Measurements from ENCODE around the gene PDIA2. TPM values are rescaled to one million over a fixed set of nuclear protein-coding genes. Genes with fewer than 3 reads are reported as not detected.

The PDIA2 gene
- total RNA-seq, 1 experiment from 2014 or later = 0.71 TPM

DNA sequence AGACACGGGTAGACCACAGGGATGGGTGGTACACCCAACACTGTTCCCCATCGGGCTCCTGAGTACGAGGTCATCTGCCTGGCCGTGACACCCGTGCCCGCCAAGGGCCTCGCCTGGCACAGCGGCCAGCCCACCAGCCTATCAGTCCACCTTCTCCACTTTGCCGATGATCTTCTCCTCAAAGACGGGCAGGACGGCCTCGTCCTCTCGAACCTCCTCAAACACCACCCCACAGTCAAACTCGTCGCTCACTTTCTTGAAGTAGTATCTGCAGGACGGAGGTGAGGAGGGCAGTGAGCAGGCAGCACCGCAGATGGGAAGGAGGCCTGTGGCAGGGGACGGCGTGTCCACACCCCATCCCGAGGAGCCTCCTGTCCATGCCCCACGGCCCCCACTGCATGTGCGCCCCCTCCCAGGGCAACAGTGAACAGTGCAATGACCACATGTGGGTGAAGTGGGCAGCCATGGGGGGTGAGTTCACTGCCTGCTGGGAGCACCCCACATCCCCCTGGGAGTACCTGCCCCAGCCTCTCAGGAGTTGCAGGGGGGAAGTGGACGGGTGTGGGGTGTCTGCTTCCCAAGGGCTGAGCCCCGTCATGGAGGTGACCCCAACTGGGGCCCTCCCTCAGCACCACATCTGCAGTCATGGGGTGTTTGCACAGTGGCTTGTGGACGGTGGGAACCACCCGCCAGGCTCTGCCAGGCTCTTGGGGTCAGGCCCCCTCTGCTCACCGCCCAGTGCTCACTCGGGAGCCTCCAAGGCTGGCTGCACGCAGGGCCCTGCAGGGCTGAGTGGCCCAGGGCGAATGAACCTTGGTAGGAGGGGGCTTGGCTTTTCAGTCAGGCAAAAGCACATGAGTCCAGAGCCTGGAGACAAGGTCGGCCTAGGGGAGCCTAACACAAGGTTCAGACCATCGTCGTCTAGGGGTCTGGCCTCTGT is 5.3 kb downstream of the PDIA2 start:
- H3K27me3 ChIP-seq (ENCODE audit: low read length) = no peaks in the 10 kb centered on the region
- no peaks in the 10 kb centered on the region for H4K20me1 ChIP-seq (ENCODE audit: insufficient read depth, low read depth, low read length)
- no peak overlapping the region for H3K9ac ChIP-seq (ENCODE audit: low read length)
- no peaks in the 10 kb centered on the region for H3K36me3 ChIP-seq (ENCODE audit: insufficient read depth, low read length)
- H3K79me2 ChIP-seq (ENCODE audit: low read length) = no peaks in the 10 kb centered on the region
- H3K4me3 ChIP-seq (ENCODE audit: low read length) = no peak overlapping the region
- no peaks in the 10 kb centered on the region for H3K4me1 ChIP-seq (ENCODE audit: low read length)
- no peak overlapping the region for H2AFZ ChIP-seq (ENCODE audit: low read length)
- H3K9me3 ChIP-seq (ENCODE audit: low read length) = no peaks in the 10 kb centered on the region
- no peak overlapping the region for H3K27ac ChIP-seq (ENCODE audit: low read length)
- no peak overlapping the region for H3K4me2 ChIP-seq (ENCODE audit: low read depth, low read length, poor library complexity, severe bottlenecking)
- DNase-seq = no peak
- H3K9me2 ChIP-seq (replicated peaks; ENCODE audit: insufficient read depth, low read length) = no peaks in the 10 kb centered on the region

DNA sequence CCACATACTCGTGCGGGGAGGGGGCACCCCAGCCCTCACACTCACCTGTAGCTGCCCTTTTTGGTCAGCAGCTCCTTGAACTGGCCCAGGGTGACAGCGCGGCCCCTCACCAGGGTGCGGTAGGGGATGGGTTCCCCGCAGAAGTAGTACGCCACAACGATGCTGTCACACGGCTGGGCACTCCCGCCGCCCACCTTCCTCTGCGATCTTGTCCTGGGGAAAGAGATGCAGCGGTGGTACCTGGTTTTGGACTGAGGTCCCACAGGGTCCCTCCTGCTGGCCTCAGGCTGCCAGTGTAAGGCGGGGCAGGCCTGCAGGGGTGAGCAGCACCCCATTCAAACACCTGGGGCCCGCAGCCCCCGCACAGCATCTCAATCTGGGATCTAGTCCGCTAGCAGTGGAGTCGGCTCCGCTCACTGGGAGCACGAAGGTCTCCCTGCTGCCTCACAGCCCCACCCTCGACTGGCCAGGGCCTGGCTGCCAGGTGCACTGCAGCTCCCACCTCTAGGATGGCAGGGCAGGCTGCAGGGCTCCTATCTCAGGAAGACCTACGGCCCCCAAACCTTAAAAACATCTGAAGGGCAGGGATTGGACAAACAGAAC is 6.5 kb downstream of the PDIA2 start:
- Histone ChIP-seq H3K9ac (ENCODE audit: low read length) (no peak overlapping the region), H3K79me2 (ENCODE audit: low read length) (no peaks in the 10 kb centered on the region), H3K36me3 (ENCODE audit: insufficient read depth, low read length) (no peaks in the 10 kb centered on the region), H4K20me1 (ENCODE audit: insufficient read depth, low read depth, low read length) (no peaks in the 10 kb centered on the region), H3K27me3 (ENCODE audit: low read length) (no peaks in the 10 kb centered on the region), H3K9me3 (ENCODE audit: low read length) (no peaks in the 10 kb centered on the region), H3K4me1 (ENCODE audit: low read length) (no peaks in the 10 kb centered on the region), H3K4me3 (ENCODE audit: low read length) (no peak overlapping the region), H3K9me2 (replicated peaks; ENCODE audit: insufficient read depth, low read length) (no peaks in the 10 kb centered on the region), H3K4me2 (ENCODE audit: low read depth, low read length, poor library complexity, severe bottlenecking) (no peak overlapping the region), H2AFZ (ENCODE audit: low read length) (no peak overlapping the region), H3K27ac (ENCODE audit: low read length) (no peak overlapping the region)
- DNase-seq = no peak

DNA sequence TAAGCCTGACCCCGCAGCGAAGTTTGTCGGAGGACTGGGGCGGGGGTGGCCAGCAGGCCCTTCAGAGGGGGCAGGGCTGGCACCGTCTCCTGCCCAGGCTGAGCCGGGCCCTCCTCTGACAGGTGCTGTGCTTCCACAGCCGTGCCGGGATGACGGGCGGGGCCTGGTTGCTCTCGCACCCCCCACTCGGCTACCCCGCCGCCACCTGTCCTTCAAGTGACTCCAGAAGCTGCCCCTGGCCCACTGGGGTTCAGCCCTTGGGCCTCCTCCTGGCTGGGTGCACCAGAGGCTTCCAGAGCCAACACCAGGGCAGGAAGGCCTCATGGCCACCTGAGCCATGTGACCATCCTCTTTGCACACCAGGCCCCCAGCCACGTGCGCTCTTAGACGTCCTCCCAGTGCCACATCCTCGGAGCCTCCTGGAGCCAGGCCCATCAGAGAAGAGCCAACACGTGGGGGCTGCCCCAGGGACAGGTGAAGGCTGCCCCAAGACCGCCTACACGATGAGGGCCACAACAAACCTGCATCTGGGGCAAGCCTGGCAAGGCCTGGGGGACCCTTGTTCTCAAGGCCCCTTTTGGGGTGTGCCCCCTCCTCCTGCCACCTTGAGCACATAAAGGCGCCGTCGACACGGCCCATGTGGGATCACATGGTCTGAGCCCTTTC is 7.2 kb downstream of the PDIA2 start:
- no peaks in the 10 kb centered on the region for H3K9me3 ChIP-seq (ENCODE audit: low read length)
- no peak for DNase-seq
- H3K36me3 ChIP-seq (ENCODE audit: insufficient read depth, low read length) = no peaks in the 10 kb centered on the region
- H3K9me2 ChIP-seq (replicated peaks; ENCODE audit: insufficient read depth, low read length) = no peaks in the 10 kb centered on the region
- no peaks in the 10 kb centered on the region for H3K27me3 ChIP-seq (ENCODE audit: low read length)
- H4K20me1 ChIP-seq (ENCODE audit: insufficient read depth, low read depth, low read length) = no peaks in the 10 kb centered on the region
- H3K9ac ChIP-seq (ENCODE audit: low read length) = no peak overlapping the region
- no peak overlapping the region for H3K4me2 ChIP-seq (ENCODE audit: low read depth, low read length, poor library complexity, severe bottlenecking)
- H3K4me1 ChIP-seq (ENCODE audit: low read length) = no peaks in the 10 kb centered on the region
- no peak overlapping the region for H3K27ac ChIP-seq (ENCODE audit: low read length)
- H3K4me3 ChIP-seq (ENCODE audit: low read length) = no peak overlapping the region
- no peaks in the 10 kb centered on the region for H3K79me2 ChIP-seq (ENCODE audit: low read length)
- H2AFZ ChIP-seq (ENCODE audit: low read length) = no peak overlapping the region

DNA sequence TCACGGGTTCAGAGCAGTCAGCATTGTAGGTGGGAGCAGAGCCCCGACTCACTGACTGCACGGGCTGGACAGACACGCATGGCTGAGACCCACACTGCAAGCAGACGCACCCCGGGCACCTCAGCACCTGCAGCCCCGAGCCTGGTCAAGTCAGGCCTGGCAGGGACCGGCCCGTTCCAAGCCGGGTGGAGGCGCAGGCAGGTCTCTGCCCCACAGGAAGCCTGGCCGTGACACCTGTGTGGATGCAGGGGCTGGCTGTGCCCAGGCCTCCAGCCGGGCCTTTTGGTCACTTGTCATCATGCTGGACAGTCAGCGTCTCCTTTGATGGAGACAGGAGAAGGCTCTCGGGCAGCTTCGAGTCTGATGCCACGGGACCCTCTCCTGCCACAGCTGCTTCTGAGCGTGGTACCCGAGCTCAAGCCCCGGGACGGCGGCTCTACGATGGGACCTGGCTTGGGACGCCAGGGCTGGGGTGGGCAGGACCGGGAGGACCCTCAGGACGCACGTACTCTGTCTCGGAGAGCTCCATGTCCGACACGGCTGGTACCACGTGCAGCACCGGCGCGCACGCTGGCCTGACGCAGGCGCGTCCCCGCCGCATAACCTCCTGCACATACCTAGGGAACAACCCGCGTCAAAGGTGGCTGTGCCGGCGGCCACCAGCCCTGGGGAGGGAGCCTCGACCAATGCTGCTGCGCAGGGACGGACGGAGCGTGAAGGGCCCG is 7.9 kb downstream of the PDIA2 start:
- Histone ChIP-seq H3K79me2 (ENCODE audit: low read length) (no peaks in the 10 kb centered on the region), H3K9me3 (ENCODE audit: low read length) (no peaks in the 10 kb centered on the region), H3K27ac (ENCODE audit: low read length) (no peak overlapping the region), H3K4me2 (ENCODE audit: low read depth, low read length, poor library complexity, severe bottlenecking) (no peak overlapping the region), H3K4me3 (ENCODE audit: low read length) (no peak overlapping the region), H3K27me3 (ENCODE audit: low read length) (no peaks in the 10 kb centered on the region), H3K36me3 (ENCODE audit: insufficient read depth, low read length) (no peaks in the 10 kb centered on the region), H3K4me1 (ENCODE audit: low read length) (no peaks in the 10 kb centered on the region), H3K9me2 (replicated peaks; ENCODE audit: insufficient read depth, low read length) (no peaks in the 10 kb centered on the region), H3K9ac (ENCODE audit: low read length) (no peak overlapping the region), H4K20me1 (ENCODE audit: insufficient read depth, low read depth, low read length) (no peaks in the 10 kb centered on the region), H2AFZ (ENCODE audit: low read length) (no peak overlapping the region)
- DNase-seq = no peak

DNA sequence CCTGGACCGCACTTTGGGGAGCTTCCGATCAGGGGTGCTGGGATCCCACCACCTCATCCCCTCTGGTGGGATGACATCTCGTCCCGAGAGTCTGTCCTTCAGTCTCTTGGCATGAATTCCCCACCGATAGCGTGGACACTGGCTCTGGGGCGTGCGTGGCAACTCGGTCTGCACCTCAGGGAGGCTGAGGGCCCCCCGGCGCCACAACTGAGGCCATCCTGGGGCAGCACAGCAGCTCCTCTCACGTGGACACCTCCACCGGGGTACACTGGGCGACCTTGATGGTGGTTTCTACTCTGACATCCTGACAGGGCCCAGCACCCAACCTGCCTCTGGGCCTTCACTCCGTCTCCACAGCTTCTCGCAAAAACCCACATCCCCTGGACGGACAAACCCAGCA is 8.6 kb downstream of the PDIA2 start:
- H3K4me3 ChIP-seq (ENCODE audit: low read length) = no peak overlapping the region
- H3K9me3 ChIP-seq (ENCODE audit: low read length) = no peaks in the 10 kb centered on the region
- H3K27me3 ChIP-seq (ENCODE audit: low read length) = no peaks in the 10 kb centered on the region
- no peaks in the 10 kb centered on the region for H4K20me1 ChIP-seq (ENCODE audit: insufficient read depth, low read depth, low read length)
- H3K9me2 ChIP-seq (replicated peaks; ENCODE audit: insufficient read depth, low read length) = no peaks in the 10 kb centered on the region
- no peak overlapping the region for H3K4me2 ChIP-seq (ENCODE audit: low read depth, low read length, poor library complexity, severe bottlenecking)
- no peak for DNase-seq
- H3K27ac ChIP-seq (ENCODE audit: low read length) = no peak overlapping the region
- no peaks in the 10 kb centered on the region for H3K79me2 ChIP-seq (ENCODE audit: low read length)
- no peaks in the 10 kb centered on the region for H3K36me3 ChIP-seq (ENCODE audit: insufficient read depth, low read length)
- H2AFZ ChIP-seq (ENCODE audit: low read length) = no peak overlapping the region
- H3K9ac ChIP-seq (ENCODE audit: low read length) = no peak overlapping the region
- H3K4me1 ChIP-seq (ENCODE audit: low read length) = no peaks in the 10 kb centered on the region

DNA sequence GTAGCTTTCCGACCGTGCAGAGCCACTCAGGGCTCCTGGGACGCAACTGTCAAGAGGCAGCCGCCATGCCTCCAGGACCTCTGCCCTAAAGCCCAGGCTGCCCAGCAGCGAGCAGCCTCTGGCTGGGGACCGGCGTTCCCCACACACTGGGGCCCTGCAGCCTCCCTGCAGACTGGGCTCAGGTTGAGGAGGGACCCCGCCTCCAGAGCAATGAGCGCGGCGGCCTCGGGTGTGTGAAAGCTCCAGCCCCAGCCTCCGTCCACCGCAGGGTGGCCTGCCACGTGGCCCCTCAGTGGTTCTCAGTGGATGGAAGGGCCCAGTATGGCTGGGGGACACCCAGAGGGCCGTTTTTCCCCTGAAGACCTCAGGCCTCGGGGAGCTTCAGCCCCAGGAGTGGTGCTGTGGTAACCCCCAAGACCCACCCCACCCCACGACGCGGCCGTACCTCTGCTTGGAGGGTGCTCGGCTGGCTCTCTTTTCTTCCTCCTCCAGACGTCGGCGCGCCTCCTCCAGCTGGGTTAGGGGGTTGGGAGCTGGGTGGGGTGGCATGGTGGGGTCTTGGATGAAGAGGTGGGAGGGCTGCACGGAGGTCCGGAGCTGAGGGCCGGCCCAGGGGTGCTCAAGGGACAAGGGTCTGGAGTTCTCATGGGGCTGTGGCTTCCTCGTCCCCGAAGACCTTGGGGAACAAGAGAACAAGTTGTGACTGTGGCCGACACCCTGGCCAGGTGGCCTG is 10.2 kb downstream of the PDIA2 start:
- Histone ChIP-seq H3K36me3 (ENCODE audit: insufficient read depth, low read length) (no peaks in the 10 kb centered on the region), H3K9me2 (replicated peaks; ENCODE audit: insufficient read depth, low read length) (no peaks in the 10 kb centered on the region), H2AFZ (ENCODE audit: low read length) (no peak overlapping the region), H3K4me2 (ENCODE audit: low read depth, low read length, poor library complexity, severe bottlenecking) (no peak overlapping the region), H3K27ac (ENCODE audit: low read length) (no peak overlapping the region), H3K79me2 (ENCODE audit: low read length) (no peaks in the 10 kb centered on the region), H3K9ac (ENCODE audit: low read length) (no peak overlapping the region), H3K4me3 (ENCODE audit: low read length) (no peak overlapping the region), H3K4me1 (ENCODE audit: low read length) (no peaks in the 10 kb centered on the region), H3K9me3 (ENCODE audit: low read length) (no peaks in the 10 kb centered on the region), H4K20me1 (ENCODE audit: insufficient read depth, low read depth, low read length) (no peaks in the 10 kb centered on the region), H3K27me3 (ENCODE audit: low read length) (no peaks in the 10 kb centered on the region)
- DNase-seq = no peak

DNA sequence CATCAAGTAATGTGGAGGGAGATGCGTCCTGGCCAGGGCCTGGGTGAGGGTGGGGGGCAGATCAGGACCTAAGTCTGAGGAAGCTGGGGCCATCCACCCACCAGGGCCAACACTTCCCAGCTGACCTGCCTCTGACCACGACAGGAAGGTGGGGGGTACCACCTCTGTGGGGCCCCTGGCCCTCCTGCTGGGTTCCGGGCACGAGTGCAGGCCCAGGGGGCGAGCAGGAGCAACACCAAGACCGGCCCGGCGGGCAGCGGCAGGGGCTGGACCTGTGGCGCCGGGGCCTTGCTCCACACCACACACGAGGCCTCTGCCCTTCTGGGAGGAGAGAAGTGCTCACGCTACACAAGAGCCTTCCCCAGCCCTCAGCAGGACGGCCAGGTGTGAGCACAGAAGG is 13.3 kb downstream of the PDIA2 start:
- Histone ChIP-seq H3K36me3 (ENCODE audit: insufficient read depth, low read length) (no peaks in the 10 kb centered on the region), H3K4me1 (ENCODE audit: low read length) (no peaks in the 10 kb centered on the region), H3K79me2 (ENCODE audit: low read length) (no peaks in the 10 kb centered on the region), H3K27ac (ENCODE audit: low read length) (no peak overlapping the region), H3K9ac (ENCODE audit: low read length) (no peak overlapping the region), H3K4me2 (ENCODE audit: low read depth, low read length, poor library complexity, severe bottlenecking) (no peak overlapping the region), H3K9me3 (ENCODE audit: low read length) (no peaks in the 10 kb centered on the region), H3K9me2 (replicated peaks; ENCODE audit: insufficient read depth, low read length) (no peaks in the 10 kb centered on the region), H3K27me3 (ENCODE audit: low read length) (no peaks in the 10 kb centered on the region), H2AFZ (ENCODE audit: low read length) (no peak overlapping the region), H4K20me1 (ENCODE audit: insufficient read depth, low read depth, low read length) (no peaks in the 10 kb centered on the region), H3K4me3 (ENCODE audit: low read length) (no peak overlapping the region)
- no peak for DNase-seq

Measured in Karpas-422 (cell line).